SK-N-MC (cell line): Measurements from ENCODE around the gene INPP4B.

Experiments
- EZH2 ChIP-seq: fragments of 200-600 bp; sonication (generic); IDR thresholded peaks from one replicate; pipeline ENCODE4 v1.6.1; 2017; ENCODE audit warnings: antibody characterized with exemption
- FOXP2 ChIP-seq: optimal IDR thresholded peaks from 2 replicates; pipeline ENCODE3; 2011; ENCODE audit warnings: mild to moderate bottlenecking, moderate library complexity; ENCODE audit not compliant: insufficient read depth; ENCODE audit errors: extremely low read length, control extremely low read depth
- POLR2AphosphoS5 ChIP-seq: IDR thresholded peaks from 2 replicates; pipeline ENCODE4 v1.6.1; 2012; ENCODE audit warnings: mild to moderate bottlenecking, low read depth, low read length, borderline replicate concordance

- TF ChIP-seq EZH2 (no peak), POLR2AphosphoS5 (no peak), FOXP2 (no peak)
These were observed 360.6 kb downstream of the INPP4B start for GRCh38 chr4:142485452-142485851.
